ENCODE results near the gene SNX22. TPM values are rescaled to one million over a fixed set of nuclear protein-coding genes. Genes with fewer than 3 reads are reported as not detected.
A peak's percentile ranks its signal among the peaks of the same experiment; 100 is the strongest.

The SNX22 gene
- total RNA-seq, 6 donors from 2014 or later: 9.6 to 44.0 (median 24.8) TPM

DNA sequence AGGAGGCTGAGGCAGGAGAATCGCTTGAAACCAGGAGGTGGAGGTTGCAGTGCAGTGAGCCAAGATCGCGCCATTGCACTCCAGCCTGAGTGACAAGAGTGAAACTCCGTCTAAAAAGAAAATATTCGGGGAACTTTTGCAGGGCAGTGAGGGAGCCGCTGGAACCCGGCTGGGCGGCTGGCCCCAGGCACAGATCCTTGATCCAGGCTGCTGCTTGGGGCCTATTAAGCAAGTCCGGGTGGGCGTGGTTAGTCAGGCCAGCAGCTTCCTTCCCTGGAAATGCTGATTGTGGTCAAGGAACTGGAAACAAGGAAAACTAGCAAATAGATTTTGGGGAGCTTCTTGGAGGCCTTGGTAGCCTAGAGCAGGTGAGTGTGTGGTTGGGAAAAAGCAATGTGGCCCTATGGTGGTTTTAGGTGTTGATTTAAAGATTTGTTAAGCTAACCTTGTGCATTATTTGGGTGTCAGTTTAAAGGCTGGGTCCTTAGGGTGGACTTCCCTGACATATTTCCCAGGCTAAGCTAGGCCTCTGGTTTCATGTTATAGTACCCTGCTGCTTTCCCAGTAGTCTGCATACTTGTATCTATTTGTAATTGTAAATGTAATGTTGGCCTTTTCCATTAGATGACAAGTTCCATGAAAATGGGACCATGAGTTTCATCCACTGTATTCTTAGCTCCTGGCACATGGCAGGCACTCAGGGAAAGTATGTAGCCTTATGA, 17.7 kb upstream of the SNX22 start:
- Histone ChIP-seq H3K4me1 (peaks cover 0 to 23% (median 12%) of the 10 kb centered on the region in 4 donors), H3K4me3 (no peak overlapping the region), H3K9me3 (no peaks in the 10 kb centered on the region), H3K27ac (peak overlapping the region in 1 of 4 donors; percentile 53), H3K36me3 (peaks cover 40 to 100% (median 90%) of the 10 kb centered on the region in 4 donors), H3K27me3 (no peaks in the 10 kb centered on the region)
- WGBS, 2 donors: 87 to 93% methylated on average over 10 of the region's 10 CpGs
- ATAC-seq (ENCODE audit: low FRiP score in 2 of 2) (no peak), DNase-seq (peak in 1 of 2 donors; percentile 55)
- TF ChIP-seq EP300 (IDR thresholded peaks at IDR 0.05) (no peak), POLR2AphosphoS5 (IDR thresholded peaks at IDR 0.05) (no peak), POLR2A (IDR thresholded peaks at IDR 0.05) (no peak)
- TF ChIP-seq, protein P1, sequence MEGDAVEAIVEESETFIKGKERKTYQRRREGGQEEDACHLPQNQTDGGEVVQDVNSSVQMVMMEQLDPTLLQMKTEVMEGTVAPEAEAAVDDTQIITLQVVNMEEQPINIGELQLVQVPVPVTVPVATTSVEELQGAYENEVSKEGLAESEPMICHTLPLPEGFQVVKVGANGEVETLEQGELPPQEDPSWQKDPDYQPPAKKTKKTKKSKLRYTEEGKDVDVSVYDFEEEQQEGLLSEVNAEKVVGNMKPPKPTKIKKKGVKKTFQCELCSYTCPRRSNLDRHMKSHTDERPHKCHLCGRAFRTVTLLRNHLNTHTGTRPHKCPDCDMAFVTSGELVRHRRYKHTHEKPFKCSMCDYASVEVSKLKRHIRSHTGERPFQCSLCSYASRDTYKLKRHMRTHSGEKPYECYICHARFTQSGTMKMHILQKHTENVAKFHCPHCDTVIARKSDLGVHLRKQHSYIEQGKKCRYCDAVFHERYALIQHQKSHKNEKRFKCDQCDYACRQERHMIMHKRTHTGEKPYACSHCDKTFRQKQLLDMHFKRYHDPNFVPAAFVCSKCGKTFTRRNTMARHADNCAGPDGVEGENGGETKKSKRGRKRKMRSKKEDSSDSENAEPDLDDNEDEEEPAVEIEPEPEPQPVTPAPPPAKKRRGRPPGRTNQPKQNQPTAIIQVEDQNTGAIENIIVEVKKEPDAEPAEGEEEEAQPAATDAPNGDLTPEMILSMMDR (IDR thresholded peaks at IDR 0.05): no peak

- H3K36me3 ChIP-seq: peaks cover 40 to 96% (median 87%) of the 10 kb centered on the region in 4 donors
- H3K4me3 ChIP-seq: no peak overlapping the region
- peak in 1 of 2 donors; percentile 54 for ATAC-seq (ENCODE audit: low FRiP score in 2 of 2)
- H3K27me3 ChIP-seq: no peaks in the 10 kb centered on the region
- H3K4me1 ChIP-seq: peaks cover 0 to 23% (median 12%) of the 10 kb centered on the region in 4 donors
- H3K9me3 ChIP-seq: no peaks in the 10 kb centered on the region
- TF ChIP-seq, protein P1 (IDR thresholded peaks at IDR 0.05): no peak
- no peak for TF ChIP-seq EP300 (IDR thresholded peaks at IDR 0.05)
- TF ChIP-seq POLR2A (IDR thresholded peaks at IDR 0.05): no peak
- no peak for TF ChIP-seq POLR2AphosphoS5 (IDR thresholded peaks at IDR 0.05)
- WGBS, 2 donors: 47 to 86% methylated on average over 1 to 9 of the region's 9 CpGs
- DNase-seq: peak; percentile 59 to 73
- peak overlapping the region in 1 of 4 donors; percentile 48 for H3K27ac ChIP-seq
These were observed 17.1 kb upstream of the SNX22 start for GRCh38 chr15:64134345-64134829.

GRCh38 chr15:64136347-64136746, 15.2 kb upstream of the SNX22 start:
- Histone ChIP-seq H3K4me1 (peaks cover 0 to 23% (median 12%) of the 10 kb centered on the region in 4 donors), H3K27me3 (no peaks in the 10 kb centered on the region), H3K36me3 (peaks cover 22 to 87% (median 74%) of the 10 kb centered on the region in 4 donors), H3K4me3 (no peak overlapping the region), H3K9me3 (no peaks in the 10 kb centered on the region), H3K27ac (no peak overlapping the region)
- TF ChIP-seq, protein P1 (IDR thresholded peaks at IDR 0.05): no peak
- TF ChIP-seq POLR2A (IDR thresholded peaks at IDR 0.05): no peak
- TF ChIP-seq POLR2AphosphoS5 (IDR thresholded peaks at IDR 0.05): no peak
- DNase-seq (no peak), ATAC-seq (ENCODE audit: low FRiP score in 2 of 2) (no peak)
- WGBS, 2 donors: 84% methylated on average over 7 of the region's 7 CpGs

DNA sequence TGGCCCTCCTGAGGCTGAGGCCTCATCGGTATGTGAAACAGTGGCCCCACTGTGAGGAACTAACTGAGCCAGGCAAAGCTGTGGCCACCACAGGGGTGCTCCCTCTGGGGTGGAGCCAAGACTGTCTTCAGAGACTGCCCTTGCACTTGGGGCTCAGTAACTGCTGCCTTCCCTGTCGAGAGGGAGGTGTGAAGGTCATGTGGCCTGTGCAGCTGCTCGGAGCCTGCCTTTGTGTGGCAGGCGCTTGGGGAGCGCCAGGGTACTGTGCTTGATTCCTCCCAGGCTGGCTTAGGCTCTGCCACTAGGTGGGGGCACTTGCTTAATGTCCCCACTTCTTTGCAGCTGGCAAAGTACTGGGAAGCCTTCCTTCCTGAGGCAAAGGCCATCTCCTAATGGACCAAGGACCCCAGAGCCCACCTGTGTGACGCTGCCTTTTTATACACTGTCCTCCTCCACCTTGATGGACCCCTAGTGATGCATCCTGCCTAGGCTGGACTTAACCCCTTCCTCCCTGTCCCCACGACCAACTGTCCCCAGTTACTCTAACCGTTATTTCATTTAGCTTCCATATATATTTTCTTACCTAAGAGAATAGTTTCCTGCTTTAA, 14.2 kb upstream of the SNX22 start:
- H3K4me3 ChIP-seq: no peak overlapping the region
- 83 to 84% methylated on average over 7 to 8 of the region's 8 CpGs for WGBS, 2 donors
- H3K27me3 ChIP-seq: no peaks in the 10 kb centered on the region
- TF ChIP-seq POLR2AphosphoS5 (IDR thresholded peaks at IDR 0.05): no peak
- TF ChIP-seq EP300 (IDR thresholded peaks at IDR 0.05): no peak
- TF ChIP-seq, protein P1 (IDR thresholded peaks at IDR 0.05): no peak
- no peak for TF ChIP-seq POLR2A (IDR thresholded peaks at IDR 0.05)
- peaks cover 13 to 87% (median 73%) of the 10 kb centered on the region in 4 donors for H3K36me3 ChIP-seq
- ATAC-seq (ENCODE audit: low FRiP score in 2 of 2) (no peak), DNase-seq (no peak)
- H3K27ac ChIP-seq: no peak overlapping the region
- peaks cover 0 to 23% (median 12%) of the 10 kb centered on the region in 4 donors for H3K4me1 ChIP-seq
- no peaks in the 10 kb centered on the region for H3K9me3 ChIP-seq

All from upper lobe of left lung (tissue), 6 donors.